Measurements from ENCODE around the gene NME7. TPM values are rescaled to one million over a fixed set of nuclear protein-coding genes. Genes with fewer than 3 reads are reported as not detected.
"Not testable (repeated sequence)": the region's sequence is repeated elsewhere in the genome, so short reads cannot be mapped to it uniquely, and the experiment has no call there.

Gene NME7
- total and polyA plus RNA-seq, 3 experiments from 2014 or later: 21.7 to 28.3 (median 25.3) TPM

GRCh38 chr1:169295425-169295824 lies 72.2 kb downstream of the NME7 start:
- Histone ChIP-seq H3K27ac (ENCODE audit: low read depth, low read length) (no peak overlapping the region), H3K36me3 (ENCODE audit: insufficient read depth, low read length) (no peaks in the 10 kb centered on the region), H3K4me1 (ENCODE audit: insufficient read depth, low read length) (no peaks in the 10 kb centered on the region), H3K4me3 (ENCODE audit: low read length) (no peak overlapping the region), H3K27me3 (ENCODE audit: insufficient read depth, low read length, poor library complexity, severe bottlenecking) (no peaks in the 10 kb centered on the region), H3K9me3 (ENCODE audit: low read length) (no peaks in the 10 kb centered on the region)
- H3K4me3 Mint-ChIP-seq: no peak overlapping the region
- ChIA-PET CTCF (no interaction called here), POLR2A (no interaction called here)
- peaks cover 24 to 41% (median 34%) of the 10 kb centered on the region in 3 donors for H3K36me3 Mint-ChIP-seq
- H3K9me3 Mint-ChIP-seq: no peaks in the 10 kb centered on the region
- H3K4me1 Mint-ChIP-seq: no peaks in the 10 kb centered on the region
- H3K27me3 Mint-ChIP-seq: no peaks in the 10 kb centered on the region
- no peak for DNase-seq
- H3K27ac Mint-ChIP-seq: no peak overlapping the region

DNA sequence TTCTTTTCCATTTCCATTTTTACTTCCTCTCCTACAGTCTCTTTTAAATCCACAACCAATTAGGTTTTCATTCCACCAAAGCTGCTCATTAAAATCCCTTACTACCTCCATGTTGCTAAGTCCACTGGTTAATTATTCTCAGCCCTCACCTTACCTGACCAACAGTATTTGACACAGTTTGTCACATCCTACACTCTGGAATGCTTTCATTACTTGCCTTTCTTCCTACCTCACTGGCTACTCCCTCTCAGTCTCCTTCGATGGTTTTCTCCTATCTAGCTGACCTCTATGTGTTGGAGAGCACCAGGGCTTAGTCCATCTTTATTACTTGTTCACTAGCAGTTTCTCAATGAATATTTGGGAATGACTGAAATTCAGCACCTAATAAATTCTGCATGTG lies 78.6 kb downstream of the NME7 start:
- Histone ChIP-seq H3K4me3 (ENCODE audit: low read length) (no peak overlapping the region), H3K27me3 (ENCODE audit: insufficient read depth, low read length, poor library complexity, severe bottlenecking) (no peaks in the 10 kb centered on the region), H3K36me3 (ENCODE audit: insufficient read depth, low read length) (no peaks in the 10 kb centered on the region), H3K4me1 (ENCODE audit: insufficient read depth, low read length) (no peaks in the 10 kb centered on the region), H3K9me3 (ENCODE audit: low read length) (no peaks in the 10 kb centered on the region), H3K27ac (ENCODE audit: low read depth, low read length) (no peak overlapping the region)
- H3K27me3 Mint-ChIP-seq: no peaks in the 10 kb centered on the region
- ChIA-PET CTCF (no interaction called here), POLR2A (no interaction called here)
- DNase-seq: no peak
- no peak overlapping the region for H3K27ac Mint-ChIP-seq
- peaks cover 0 to 8% (median 3%) of the 10 kb centered on the region in 5 donors for H3K9me3 Mint-ChIP-seq
- H3K4me1 Mint-ChIP-seq: no peaks in the 10 kb centered on the region
- H3K36me3 Mint-ChIP-seq: peaks cover 15 to 46% (median 33%) of the 10 kb centered on the region in 3 donors
- no peak overlapping the region for H3K4me3 Mint-ChIP-seq

DNA sequence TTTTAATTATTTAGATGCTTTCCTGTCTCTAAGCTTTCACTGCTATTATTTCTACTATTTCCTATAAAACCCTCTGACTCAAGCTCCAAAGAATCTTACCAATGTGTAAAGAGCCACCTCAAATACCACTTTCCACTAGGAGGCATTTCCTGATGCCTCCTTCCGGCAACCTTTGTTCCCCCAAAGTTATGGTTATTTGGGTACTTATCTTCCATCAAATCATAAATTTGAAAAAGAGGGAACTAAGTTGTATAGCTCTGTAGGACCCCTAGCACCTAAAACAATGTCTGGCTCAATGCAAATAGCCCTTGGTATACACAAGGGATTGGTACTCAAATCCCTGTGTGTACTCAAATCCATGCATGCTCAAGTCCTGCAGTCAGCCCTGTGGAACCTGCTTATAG lies 79.6 kb downstream of the NME7 start:
- no peaks in the 10 kb centered on the region for H3K4me1 ChIP-seq (ENCODE audit: insufficient read depth, low read length)
- no peaks in the 10 kb centered on the region for H3K9me3 ChIP-seq (ENCODE audit: low read length)
- CTCF ChIA-PET: no interaction called here
- POLR2A ChIA-PET: no interaction called here
- peaks cover 5 to 18% (median 12%) of the 10 kb centered on the region in 5 donors for H3K9me3 Mint-ChIP-seq
- H3K27ac Mint-ChIP-seq: no peak overlapping the region
- H3K27me3 ChIP-seq (ENCODE audit: insufficient read depth, low read length, poor library complexity, severe bottlenecking): no peaks in the 10 kb centered on the region
- no peak for DNase-seq
- H3K27me3 Mint-ChIP-seq: no peaks in the 10 kb centered on the region
- H3K27ac ChIP-seq (ENCODE audit: low read depth, low read length): no peak overlapping the region
- H3K4me3 ChIP-seq (ENCODE audit: low read length): no peak overlapping the region
- H3K4me3 Mint-ChIP-seq: no peak overlapping the region
- peaks cover 15 to 53% (median 37%) of the 10 kb centered on the region in 3 donors for H3K36me3 Mint-ChIP-seq
- no peaks in the 10 kb centered on the region for H3K36me3 ChIP-seq (ENCODE audit: insufficient read depth, low read length)
- no peaks in the 10 kb centered on the region for H3K4me1 Mint-ChIP-seq

- no peak overlapping the region for H3K4me3 Mint-ChIP-seq
- POLR2A ChIA-PET: no interaction called here
- H3K27ac Mint-ChIP-seq: no peak overlapping the region
- H3K9me3 Mint-ChIP-seq: peaks cover 13 to 26% (median 19%) of the 10 kb centered on the region in 5 donors
- H3K36me3 Mint-ChIP-seq: peaks cover 15 to 56% (median 41%) of the 10 kb centered on the region in 3 donors
- no peaks in the 10 kb centered on the region for H3K9me3 ChIP-seq (ENCODE audit: low read length)
- no peak overlapping the region for H3K4me3 ChIP-seq (ENCODE audit: low read length)
- H3K36me3 ChIP-seq (ENCODE audit: insufficient read depth, low read length): no peaks in the 10 kb centered on the region
- no peaks in the 10 kb centered on the region for H3K27me3 Mint-ChIP-seq
- H3K4me1 Mint-ChIP-seq: no peaks in the 10 kb centered on the region
- no peak overlapping the region for H3K27ac ChIP-seq (ENCODE audit: low read depth, low read length)
- H3K4me1 ChIP-seq (ENCODE audit: insufficient read depth, low read length): no peaks in the 10 kb centered on the region
- DNase-seq: no peak
- CTCF ChIA-PET: no interaction called here
- H3K27me3 ChIP-seq (ENCODE audit: insufficient read depth, low read length, poor library complexity, severe bottlenecking): no peaks in the 10 kb centered on the region
These were observed 80.3 kb downstream of the NME7 start for GRCh38 chr1:169287280-169287679.

GRCh38 chr1:169281562-169281961 lies 86.0 kb downstream of the NME7 start:
- CTCF ChIA-PET; H3K4me1 Mint-ChIP-seq; H3K27me3 ChIP-seq (ENCODE audit: insufficient read depth, low read length, poor library complexity, severe bottlenecking); H3K4me3 ChIP-seq (ENCODE audit: low read length); H3K4me3 Mint-ChIP-seq; H3K36me3 ChIP-seq (ENCODE audit: insufficient read depth, low read length); H3K9me3 ChIP-seq (ENCODE audit: low read length); DNase-seq; POLR2A ChIA-PET; H3K4me1 ChIP-seq (ENCODE audit: insufficient read depth, low read length); H3K27ac Mint-ChIP-seq; H3K27ac ChIP-seq (ENCODE audit: low read depth, low read length); H3K27me3 Mint-ChIP-seq: not testable (repeated sequence)
- Mint-ChIP-seq H3K9me3 (peaks cover 20 to 60% (median 51%) of the 10 kb centered on the region in 5 donors), H3K36me3 (peaks cover 10 to 49% (median 25%) of the 10 kb centered on the region in 3 donors)

GRCh38 chr1:169271098-169271497 lies 96.5 kb downstream of the NME7 start:
- no peak for DNase-seq
- no peaks in the 10 kb centered on the region for H3K4me1 ChIP-seq (ENCODE audit: insufficient read depth, low read length)
- POLR2A ChIA-PET: no interaction called here
- CTCF ChIA-PET: no interaction called here
- Mint-ChIP-seq H3K9me3 (peaks cover 0 to 11% (median 5%) of the 10 kb centered on the region in 5 donors), H3K27me3 (no peaks in the 10 kb centered on the region), H3K4me1 (no peaks in the 10 kb centered on the region), H3K27ac (no peak overlapping the region), H3K4me3 (no peak overlapping the region), H3K36me3 (peaks cover 3 to 16% (median 8%) of the 10 kb centered on the region in 3 donors)
- H3K4me3 ChIP-seq (ENCODE audit: low read length): no peak overlapping the region
- H3K27me3 ChIP-seq (ENCODE audit: insufficient read depth, low read length, poor library complexity, severe bottlenecking): no peaks in the 10 kb centered on the region
- H3K27ac ChIP-seq (ENCODE audit: low read depth, low read length): no peak overlapping the region
- no peaks in the 10 kb centered on the region for H3K36me3 ChIP-seq (ENCODE audit: insufficient read depth, low read length)
- H3K9me3 ChIP-seq (ENCODE audit: low read length): no peaks in the 10 kb centered on the region

GRCh38 chr1:169266133-169266532 lies 101.5 kb downstream of the NME7 start:
- Mint-ChIP-seq H3K27ac (no peak overlapping the region), H3K4me3 (no peak overlapping the region), H3K27me3 (no peaks in the 10 kb centered on the region), H3K9me3 (peaks cover 0 to 45% (median 11%) of the 10 kb centered on the region in 5 donors), H3K36me3 (peaks cover 19 to 59% (median 33%) of the 10 kb centered on the region in 3 donors), H3K4me1 (no peaks in the 10 kb centered on the region)
- Histone ChIP-seq H3K9me3 (ENCODE audit: low read length) (no peaks in the 10 kb centered on the region), H3K4me3 (ENCODE audit: low read length) (no peak overlapping the region), H3K4me1 (ENCODE audit: insufficient read depth, low read length) (no peaks in the 10 kb centered on the region), H3K27me3 (ENCODE audit: insufficient read depth, low read length, poor library complexity, severe bottlenecking) (no peaks in the 10 kb centered on the region), H3K27ac (ENCODE audit: low read depth, low read length) (no peak overlapping the region), H3K36me3 (ENCODE audit: insufficient read depth, low read length) (no peaks in the 10 kb centered on the region)
- POLR2A ChIA-PET: no interaction called here
- DNase-seq: no peak
- CTCF ChIA-PET: no interaction called here

DNA sequence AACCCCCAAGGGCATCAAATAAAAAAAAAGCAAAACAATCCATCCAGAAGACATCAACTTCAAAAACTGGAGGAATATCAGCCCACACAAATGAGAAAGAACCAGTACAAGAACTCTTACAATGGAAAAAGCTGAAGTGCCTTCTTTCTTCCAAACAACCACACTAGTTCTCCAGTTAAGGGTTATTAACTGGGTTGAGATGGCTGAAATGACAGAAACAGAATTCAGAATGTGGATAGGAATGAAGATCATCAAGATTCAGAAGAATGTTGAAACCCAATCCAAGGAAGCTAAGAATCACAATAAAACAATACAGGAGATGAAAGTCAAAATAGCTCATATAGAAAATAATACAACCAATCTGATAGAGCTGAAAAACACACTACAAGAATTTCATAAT lies 104.5 kb downstream of the NME7 start:
- H3K9me3 ChIP-seq (ENCODE audit: low read length): no peaks in the 10 kb centered on the region
- Mint-ChIP-seq H3K4me3 (no peak overlapping the region), H3K4me1 (no peaks in the 10 kb centered on the region), H3K27me3 (no peaks in the 10 kb centered on the region), H3K36me3 (peaks cover 16 to 84% (median 42%) of the 10 kb centered on the region in 3 donors), H3K9me3 (peaks cover 2 to 52% (median 12%) of the 10 kb centered on the region in 5 donors), H3K27ac (no peak overlapping the region)
- H3K4me3 ChIP-seq (ENCODE audit: low read length): no peak overlapping the region
- no peak overlapping the region for H3K27ac ChIP-seq (ENCODE audit: low read depth, low read length)
- no peaks in the 10 kb centered on the region for H3K27me3 ChIP-seq (ENCODE audit: insufficient read depth, low read length, poor library complexity, severe bottlenecking)
- H3K4me1 ChIP-seq (ENCODE audit: insufficient read depth, low read length): no peaks in the 10 kb centered on the region
- ChIA-PET POLR2A (no interaction called here), CTCF (no interaction called here)
- no peak for DNase-seq
- no peaks in the 10 kb centered on the region for H3K36me3 ChIP-seq (ENCODE audit: insufficient read depth, low read length)

DNA sequence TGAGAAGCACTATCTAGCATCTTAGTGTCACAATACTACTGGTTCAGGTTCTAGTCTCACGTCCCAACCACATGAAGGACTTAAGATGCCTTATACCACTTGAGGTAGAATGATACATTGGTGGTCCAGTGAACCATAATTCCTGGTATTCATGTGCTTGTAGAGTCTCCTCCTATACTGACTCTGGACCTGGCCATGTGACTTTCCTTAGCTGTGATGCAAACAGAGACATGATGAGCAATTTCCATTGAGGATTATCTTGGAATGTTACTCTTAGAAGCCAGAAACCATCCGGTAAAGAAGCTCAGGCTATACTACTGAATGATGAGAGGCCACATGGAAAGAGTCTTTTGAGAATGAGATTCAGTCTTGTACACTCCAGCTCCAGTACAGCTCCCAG lies 105.7 kb downstream of the NME7 start:
- Mint-ChIP-seq H3K36me3 (peaks cover 16 to 88% (median 41%) of the 10 kb centered on the region in 3 donors), H3K4me3 (no peak overlapping the region), H3K27ac (no peak overlapping the region), H3K4me1 (no peaks in the 10 kb centered on the region), H3K9me3 (peaks cover 2 to 57% (median 20%) of the 10 kb centered on the region in 5 donors), H3K27me3 (no peaks in the 10 kb centered on the region)
- ChIA-PET CTCF (no interaction called here), POLR2A (no interaction called here)
- Histone ChIP-seq H3K4me1 (ENCODE audit: insufficient read depth, low read length) (no peaks in the 10 kb centered on the region), H3K36me3 (ENCODE audit: insufficient read depth, low read length) (no peaks in the 10 kb centered on the region), H3K27me3 (ENCODE audit: insufficient read depth, low read length, poor library complexity, severe bottlenecking) (no peaks in the 10 kb centered on the region), H3K27ac (ENCODE audit: low read depth, low read length) (no peak overlapping the region), H3K4me3 (ENCODE audit: low read length) (no peak overlapping the region), H3K9me3 (ENCODE audit: low read length) (no peaks in the 10 kb centered on the region)
- DNase-seq: no peak

Data from CD8-positive, alpha-beta memory T cell (primary cell).